ENCODE data around the gene FGF14. TPM values are rescaled to one million over a fixed set of nuclear protein-coding genes. Genes with fewer than 3 reads are reported as not detected.

FGF14 gene
- total and polyA plus RNA-seq, 2 donors (not counting 3 experiments of a cell fraction or from before 2014, with no cell fraction given), result not detected

DNA sequence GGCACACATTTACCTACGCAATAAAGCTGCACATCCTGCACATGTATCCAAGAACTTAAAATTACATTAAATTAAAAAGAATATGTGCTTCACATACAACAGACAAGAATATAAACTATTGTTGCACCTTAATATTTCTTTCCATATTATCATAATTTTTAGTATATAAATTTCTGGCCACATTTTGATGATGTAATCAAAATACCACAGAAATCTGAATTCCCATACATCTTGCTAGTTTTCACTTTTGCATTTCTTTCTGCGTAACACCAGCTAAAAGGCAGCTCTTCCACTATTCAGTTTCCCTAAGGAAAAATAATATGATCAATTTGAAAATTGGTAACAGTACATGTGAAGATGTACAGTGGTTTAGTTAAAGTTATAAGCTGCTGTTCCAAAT lies 42.6 kb downstream of the FGF14 start:
- no peak overlapping the region for H3K9ac ChIP-seq (replicated peaks; ENCODE audit: extremely low read depth, insufficient read depth, low read length)
- H3K4me3 ChIP-seq (replicated peaks in 1 of 3; ENCODE audit: insufficient read depth in 1 of 3, low read depth in 1 of 3, low read length in 3 of 3), result no peak overlapping the region
- TF ChIP-seq GATA2 (IDR thresholded peaks at IDR 0.05; ENCODE audit: insufficient read depth, insufficient read length, low read depth, low read length) (no peak), POLR2AphosphoS5 (IDR thresholded peaks at IDR 0.05; ENCODE audit: insufficient read depth, low read depth, low read length) (no peak), MYC (IDR thresholded peaks at IDR 0.05; ENCODE audit: low read depth, low read length) (no peak), EZH2 (IDR thresholded peaks at IDR 0.05; ENCODE audit: borderline replicate concordance, low read depth, low read length, severe bottlenecking) (no peak), POLR2A (IDR thresholded peaks at IDR 0.05; ENCODE audit: low read depth, low read length) (no peak), JUN (IDR thresholded peaks at IDR 0.05; ENCODE audit: borderline replicate concordance, insufficient read depth, insufficient read length, low read depth) (no peak), FOS (IDR thresholded peaks at IDR 0.05; ENCODE audit: borderline replicate concordance, insufficient read depth, low read length) (no peak)
- TF ChIP-seq, protein P1, sequence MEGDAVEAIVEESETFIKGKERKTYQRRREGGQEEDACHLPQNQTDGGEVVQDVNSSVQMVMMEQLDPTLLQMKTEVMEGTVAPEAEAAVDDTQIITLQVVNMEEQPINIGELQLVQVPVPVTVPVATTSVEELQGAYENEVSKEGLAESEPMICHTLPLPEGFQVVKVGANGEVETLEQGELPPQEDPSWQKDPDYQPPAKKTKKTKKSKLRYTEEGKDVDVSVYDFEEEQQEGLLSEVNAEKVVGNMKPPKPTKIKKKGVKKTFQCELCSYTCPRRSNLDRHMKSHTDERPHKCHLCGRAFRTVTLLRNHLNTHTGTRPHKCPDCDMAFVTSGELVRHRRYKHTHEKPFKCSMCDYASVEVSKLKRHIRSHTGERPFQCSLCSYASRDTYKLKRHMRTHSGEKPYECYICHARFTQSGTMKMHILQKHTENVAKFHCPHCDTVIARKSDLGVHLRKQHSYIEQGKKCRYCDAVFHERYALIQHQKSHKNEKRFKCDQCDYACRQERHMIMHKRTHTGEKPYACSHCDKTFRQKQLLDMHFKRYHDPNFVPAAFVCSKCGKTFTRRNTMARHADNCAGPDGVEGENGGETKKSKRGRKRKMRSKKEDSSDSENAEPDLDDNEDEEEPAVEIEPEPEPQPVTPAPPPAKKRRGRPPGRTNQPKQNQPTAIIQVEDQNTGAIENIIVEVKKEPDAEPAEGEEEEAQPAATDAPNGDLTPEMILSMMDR (IDR thresholded peaks at IDR 0.05; ENCODE audit: extremely low read depth in 1 of 2, insufficient read depth in 1 of 2, low read depth in 1 of 2, low read length in 2 of 2), result no peak
- no peak overlapping the region for H3K27ac ChIP-seq (ENCODE audit: insufficient read depth, low read depth, low read length)
- DNase-seq (ENCODE audit: low read depth, low spot score) (no peak), FAIRE-seq (no peak)
- ChIA-PET POLR2A (no interaction called here), CTCF (no interaction called here)
- H2AFZ ChIP-seq (ENCODE audit: low read depth, low read length), result no peak overlapping the region
- H3K27me3 ChIP-seq (ENCODE audit: control insufficient read depth in 2 of 2, insufficient read depth in 2 of 2, low read length in 2 of 2), result no peaks in the 10 kb centered on the region
- H3K9me1 ChIP-seq (replicated peaks; ENCODE audit: control insufficient read depth, extremely low read depth, insufficient read depth, low read length), result no peaks in the 10 kb centered on the region
- H4K20me1 ChIP-seq (replicated peaks; ENCODE audit: control insufficient read depth, extremely low read depth, insufficient read depth, low read length), result no peaks in the 10 kb centered on the region
- H3K9me3 ChIP-seq (replicated peaks; ENCODE audit: control insufficient read depth, insufficient read depth, low read length), result no peaks in the 10 kb centered on the region
- intact Hi-C loops (cut with micrococcal nuclease) (no loop called here), dilution Hi-C loops (cut with MboI; ENCODE audit: extremely low pct_ligation_motif_present, low sequenced_read_pairs) (no loop called here)
- no peak overlapping the region for H3K4me2 ChIP-seq (ENCODE audit: insufficient read depth, low read length)
- no TSS peak for BruUV-seq (replicated peaks)
- H3K79me2 ChIP-seq (ENCODE audit: control insufficient read depth, insufficient read depth, low read length), result no peaks in the 10 kb centered on the region
- H3K4me1 ChIP-seq (ENCODE audit: control insufficient read depth, extremely low read depth, insufficient read depth, low read length), result no peaks in the 10 kb centered on the region
- no peaks in the 10 kb centered on the region for H3K36me3 ChIP-seq (ENCODE audit: control insufficient read depth in 2 of 2, extremely low read depth in 1 of 2, insufficient read depth in 2 of 2, low read length in 2 of 2)
